HEK293 (cell line): ENCODE measurements around the gene NUP58.

Source experiments
- CTCF ChIP-seq: fragments of 450-650 bp; formaldehyde crosslinking; IDR thresholded peaks from 2 replicates; pipeline ENCODE4 v1.5.1; 2016; ENCODE audit warnings: missing biosample characterization, missing genetic modification characterization
- ZNF518A ChIP-seq: fragments of 450-650 bp; formaldehyde crosslinking; conservative IDR thresholded peaks from 2 replicates; pipeline ENCODE4 v1.5.1; 2016; ENCODE audit warnings: low read depth, missing biosample characterization, missing genetic modification characterization

GRCh38 chr13:25371875-25372283, 70.5 kb downstream of the NUP58 start, which contains the start of gene ATP8A2:
- TF ChIP-seq ZNF518A (tag by site-specific recombination) = no peak
- TF ChIP-seq CTCF (tag by site-specific recombination) = no peak
